ENCODE results near the gene VWA8. TPM values are rescaled to one million over a fixed set of nuclear protein-coding genes. Genes with fewer than 3 reads are reported as not detected.
"Not testable (repeated sequence)": the region's sequence is repeated elsewhere in the genome, so short reads cannot be mapped to it uniquely, and the experiment has no call there.

The VWA8 gene
- total and polyA plus RNA-seq, 2 donors = 8.8 to 45.9 TPM

- H3K36me3 ChIP-seq (ENCODE audit: insufficient read depth) = no peaks in the 10 kb centered on the region
- DNase-seq (ENCODE audit: extremely low spot score) = no peak
- 87% methylated on average over 5 of the region's 5 CpGs for WGBS
- H3K4me3 ChIP-seq (ENCODE audit: low read depth, low read length) = no peak overlapping the region
- no peak overlapping the region for H3K27ac ChIP-seq (ENCODE audit: low read depth)
- H3K4me1 ChIP-seq (ENCODE audit: insufficient read depth) = no peaks in the 10 kb centered on the region
These were observed 5.3 kb downstream of the VWA8 start for GRCh38 chr13:41955605-41956004.

DNA sequence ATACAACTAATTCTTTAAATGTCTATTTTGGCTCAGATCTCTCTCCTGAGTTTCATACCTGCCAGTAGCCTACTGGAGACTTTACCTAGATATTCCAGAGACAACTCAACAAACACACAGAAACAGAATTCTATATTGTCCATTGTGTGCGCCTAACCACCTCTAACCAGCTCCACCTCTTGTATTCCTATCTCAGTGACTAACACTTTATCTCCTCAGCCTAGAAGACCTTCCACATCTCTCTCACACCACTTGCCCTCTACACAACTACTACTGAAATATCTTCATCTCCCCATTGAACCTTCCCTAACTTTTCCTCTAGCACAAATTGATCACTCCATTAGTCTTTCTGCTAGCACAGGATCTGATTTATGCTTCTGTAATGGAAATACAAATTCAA, 6.7 kb downstream of the VWA8 start:
- Histone ChIP-seq H3K27ac (ENCODE audit: low read depth) (no peak overlapping the region), H3K4me1 (ENCODE audit: insufficient read depth) (no peaks in the 10 kb centered on the region), H3K4me3 (ENCODE audit: low read depth, low read length) (no peak overlapping the region), H3K36me3 (ENCODE audit: insufficient read depth) (no peaks in the 10 kb centered on the region)
- 100% methylated on average over 1 of the region's 1 CpG for WGBS
- no peak for DNase-seq (ENCODE audit: extremely low spot score)

GRCh38 chr13:41952749-41953148, 8.2 kb downstream of the VWA8 start:
- no peaks in the 10 kb centered on the region for H3K36me3 ChIP-seq (ENCODE audit: insufficient read depth)

DNA sequence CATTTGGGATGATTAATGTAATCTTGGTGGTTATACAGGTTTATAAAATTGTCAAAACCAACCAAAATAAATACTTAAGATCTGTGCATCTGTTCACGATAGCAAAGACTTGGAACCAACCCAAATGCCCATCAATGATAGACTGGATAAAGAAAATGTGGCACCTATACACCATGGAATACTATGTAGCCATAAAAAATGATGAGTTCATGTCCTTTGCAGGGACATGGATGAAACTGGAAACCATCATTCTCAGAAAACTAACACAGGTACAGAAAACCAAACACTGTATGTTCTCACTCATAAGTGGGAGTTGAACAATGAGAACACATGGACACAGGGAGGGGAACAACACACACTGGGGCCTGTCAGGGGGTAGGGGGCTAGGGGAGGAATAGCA, 11.8 kb downstream of the VWA8 start:
- DNase-seq (ENCODE audit: extremely low spot score); H3K4me3 ChIP-seq (ENCODE audit: low read depth, low read length); H3K36me3 ChIP-seq (ENCODE audit: insufficient read depth); H3K4me1 ChIP-seq (ENCODE audit: insufficient read depth); H3K27ac ChIP-seq (ENCODE audit: low read depth): not testable (repeated sequence)
- 84% methylated on average over 1 of the region's 1 CpG for WGBS

More at GRCh38 chr13:41952749-41953148, 8.2 kb downstream of the VWA8 start:
- 84% methylated on average over 3 of the region's 3 CpGs for WGBS
- no peak overlapping the region for H3K4me3 ChIP-seq (ENCODE audit: low read depth, low read length)
- DNase-seq (ENCODE audit: extremely low spot score) = no peak
- no peak overlapping the region for H3K27ac ChIP-seq (ENCODE audit: low read depth)
- no peaks in the 10 kb centered on the region for H3K4me1 ChIP-seq (ENCODE audit: insufficient read depth)

DNA sequence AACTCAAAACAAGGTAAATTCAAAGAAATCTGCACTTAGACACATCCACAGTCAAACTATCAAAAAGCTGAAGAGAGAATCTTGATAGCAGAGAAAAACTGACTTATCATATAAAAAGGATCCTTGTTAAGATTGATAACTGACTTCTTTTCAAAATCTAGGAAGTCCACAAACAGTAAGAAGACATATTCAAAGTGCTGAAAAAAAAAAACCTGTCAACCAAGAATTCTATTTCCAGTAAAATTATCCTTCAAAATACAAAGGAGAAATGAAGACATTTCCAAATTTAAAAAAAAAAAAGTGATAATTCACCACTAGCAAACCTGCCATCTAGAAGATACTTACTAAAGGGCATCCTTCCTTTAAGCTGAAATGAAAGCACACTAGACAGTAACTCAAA, 15.0 kb downstream of the VWA8 start:
- H3K4me3 ChIP-seq (ENCODE audit: low read depth, low read length) = no peak overlapping the region
- H3K27ac ChIP-seq (ENCODE audit: low read depth) = no peak overlapping the region

DNA sequence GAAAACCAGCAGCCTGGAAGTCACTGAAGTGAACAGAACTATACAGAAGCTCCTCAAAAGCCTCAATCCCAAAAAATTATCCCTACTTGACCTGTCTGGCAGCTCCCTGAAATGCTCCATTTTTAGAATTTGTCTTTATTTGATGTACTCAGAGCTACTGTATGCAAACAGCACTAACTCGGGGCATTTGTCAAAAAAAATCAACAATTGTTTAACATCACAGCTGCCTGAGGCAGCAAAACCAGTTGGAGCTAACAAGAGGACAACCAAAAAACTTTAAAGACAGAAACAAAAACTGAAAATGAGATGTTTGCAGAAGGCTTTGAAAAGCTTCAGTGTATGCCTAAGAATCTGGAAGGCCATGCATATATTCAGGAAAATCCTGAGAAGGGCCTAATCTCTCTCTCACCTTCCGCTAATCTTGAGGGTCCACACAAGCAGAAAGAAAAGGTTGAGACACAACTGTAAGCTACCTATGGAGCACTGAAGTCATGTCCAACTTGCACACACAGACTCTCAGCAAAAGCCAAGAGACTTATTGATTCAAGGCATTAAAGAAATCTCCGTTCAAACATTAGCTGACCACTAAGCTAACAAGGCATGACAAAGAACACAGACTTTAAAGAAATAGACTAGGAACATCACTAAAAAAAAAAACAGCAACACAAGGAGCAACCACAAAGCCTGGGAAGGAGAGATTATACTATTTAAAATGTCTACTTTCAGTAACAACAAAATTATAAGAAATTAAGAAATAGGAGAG, 16.1 kb downstream of the VWA8 start:
- Histone ChIP-seq H3K27ac (ENCODE audit: low read depth) (no peak overlapping the region), H3K4me1 (ENCODE audit: insufficient read depth) (no peaks in the 10 kb centered on the region), H3K4me3 (ENCODE audit: low read depth, low read length) (no peak overlapping the region), H3K36me3 (ENCODE audit: insufficient read depth) (no peaks in the 10 kb centered on the region)
- DNase-seq (ENCODE audit: extremely low spot score) = no peak
- WGBS = 94% methylated on average over 3 of the region's 3 CpGs

More for the DNA sequence above, 15.0 kb downstream of the VWA8 start:
- H3K36me3 ChIP-seq (ENCODE audit: insufficient read depth) = no peaks in the 10 kb centered on the region
- no peaks in the 10 kb centered on the region for H3K4me1 ChIP-seq (ENCODE audit: insufficient read depth)
- DNase-seq (ENCODE audit: extremely low spot score) = no peak

DNA sequence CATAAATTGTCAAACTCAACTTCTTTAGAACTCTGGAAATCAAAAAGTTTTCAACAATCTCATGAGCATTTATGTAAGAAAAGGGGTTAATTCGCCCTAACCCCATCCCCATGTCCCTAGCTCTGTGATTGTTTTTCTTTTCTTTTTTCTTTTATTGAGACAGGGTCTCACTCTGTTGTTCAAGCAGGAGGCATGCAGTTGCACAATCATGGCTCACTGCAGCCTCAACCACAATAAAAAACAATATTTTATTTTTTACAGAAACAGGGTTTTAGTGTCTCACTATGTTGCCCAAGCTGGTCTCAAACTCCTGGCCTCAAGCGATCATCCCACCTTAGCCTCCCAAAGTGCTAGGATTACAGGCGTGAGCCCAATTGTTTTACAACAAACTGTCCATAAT, 16.7 kb downstream of the VWA8 start:
- Histone ChIP-seq H3K36me3 (ENCODE audit: insufficient read depth) (no peaks in the 10 kb centered on the region), H3K4me1 (ENCODE audit: insufficient read depth) (no peaks in the 10 kb centered on the region), H3K27ac (ENCODE audit: low read depth) (no peak overlapping the region), H3K4me3 (ENCODE audit: low read depth, low read length) (no peak overlapping the region)
- DNase-seq (ENCODE audit: extremely low spot score) = no peak
- 98% methylated on average over 3 of the region's 3 CpGs for WGBS

DNA sequence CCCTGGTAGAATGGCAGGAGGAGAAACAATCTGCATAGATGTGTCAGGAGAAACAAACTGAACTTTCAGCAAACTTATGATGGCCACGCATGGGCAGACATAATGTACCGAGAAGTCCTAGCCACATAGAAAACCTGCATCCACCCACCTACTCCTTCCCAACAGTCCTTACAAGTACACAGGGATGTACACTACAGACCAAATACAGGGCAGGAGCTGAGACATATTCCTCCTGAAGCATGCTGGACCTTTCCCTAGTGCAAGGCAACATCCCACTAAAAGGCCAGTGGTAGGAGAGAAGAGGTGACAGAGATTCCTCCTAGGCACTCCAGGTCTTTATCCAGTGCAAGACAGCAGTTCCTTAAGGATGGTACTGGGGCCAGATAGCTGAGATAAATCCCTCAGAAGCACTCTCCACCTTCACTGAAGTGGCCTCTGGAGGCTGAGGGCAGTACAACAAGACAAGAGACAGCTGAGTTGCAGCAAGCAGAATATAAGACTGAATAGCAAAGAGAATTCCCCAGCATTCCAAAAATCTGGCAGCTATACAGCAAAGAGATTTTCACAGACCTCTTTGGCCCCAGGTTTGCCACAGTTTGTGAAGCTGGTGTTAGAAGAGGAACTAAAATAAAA, 18.3 kb downstream of the VWA8 start:
- no peaks in the 10 kb centered on the region for H3K4me1 ChIP-seq (ENCODE audit: insufficient read depth)
- DNase-seq (ENCODE audit: extremely low spot score) = no peak
- H3K4me3 ChIP-seq (ENCODE audit: low read depth, low read length) = no peak overlapping the region
- H3K27ac ChIP-seq (ENCODE audit: low read depth) = no peak overlapping the region
- WGBS = 98% methylated on average over 2 of the region's 2 CpGs
- H3K36me3 ChIP-seq (ENCODE audit: insufficient read depth) = no peaks in the 10 kb centered on the region

DNA sequence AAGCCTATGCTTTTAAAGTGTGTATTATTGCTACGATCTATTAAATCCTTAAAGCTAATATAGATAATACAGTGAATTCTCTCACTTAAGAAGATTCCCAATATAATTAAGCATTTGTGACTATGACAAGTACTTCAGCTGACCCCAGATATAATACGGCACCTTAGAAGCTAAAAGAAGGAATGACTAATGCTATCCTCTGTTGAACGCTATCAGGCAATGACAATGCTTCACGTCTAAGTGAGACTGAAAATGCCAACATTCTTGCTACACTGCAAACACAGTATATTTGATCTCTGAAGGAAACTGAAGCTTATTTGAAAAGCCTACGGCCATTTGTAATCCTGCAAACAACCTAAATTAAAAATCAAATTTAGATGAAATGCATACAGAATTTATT, 19.7 kb downstream of the VWA8 start:
- DNase-seq (ENCODE audit: extremely low spot score) = no peak
- 78% methylated on average over 5 of the region's 5 CpGs for WGBS
- Histone ChIP-seq H3K4me3 (ENCODE audit: low read depth, low read length) (no peak overlapping the region), H3K27ac (ENCODE audit: low read depth) (no peak overlapping the region), H3K36me3 (ENCODE audit: insufficient read depth) (no peaks in the 10 kb centered on the region), H3K4me1 (ENCODE audit: insufficient read depth) (no peaks in the 10 kb centered on the region)

GRCh38 chr13:41939398-41939797, 21.5 kb downstream of the VWA8 start:
- Histone ChIP-seq H3K4me1 (ENCODE audit: insufficient read depth) (no peaks in the 10 kb centered on the region), H3K36me3 (ENCODE audit: insufficient read depth) (no peaks in the 10 kb centered on the region), H3K4me3 (ENCODE audit: low read depth, low read length) (no peak overlapping the region), H3K27ac (ENCODE audit: low read depth) (no peak overlapping the region)
- DNase-seq (ENCODE audit: extremely low spot score) = no peak

- Histone ChIP-seq H3K36me3 (ENCODE audit: insufficient read depth) (no peaks in the 10 kb centered on the region), H3K27ac (ENCODE audit: low read depth) (no peak overlapping the region), H3K4me1 (ENCODE audit: insufficient read depth) (no peaks in the 10 kb centered on the region), H3K4me3 (ENCODE audit: low read depth, low read length) (no peak overlapping the region)
- 66% methylated on average over 1 of the region's 1 CpG for WGBS
- no peak for DNase-seq (ENCODE audit: extremely low spot score)
These were observed 22.0 kb downstream of the VWA8 start for GRCh38 chr13:41938918-41939317.

GRCh38 chr13:41937388-41937787, 23.5 kb downstream of the VWA8 start:
- H3K27ac ChIP-seq (ENCODE audit: low read depth) = no peak overlapping the region
- no peak for DNase-seq (ENCODE audit: extremely low spot score)
- no peak overlapping the region for H3K4me3 ChIP-seq (ENCODE audit: low read depth, low read length)
- H3K36me3 ChIP-seq (ENCODE audit: insufficient read depth) = no peaks in the 10 kb centered on the region
- WGBS = 98% methylated on average over 5 of the region's 5 CpGs
- H3K4me1 ChIP-seq (ENCODE audit: insufficient read depth) = no peaks in the 10 kb centered on the region

GRCh38 chr13:41935501-41935900, 25.4 kb downstream of the VWA8 start:
- H3K4me3 ChIP-seq (ENCODE audit: low read depth, low read length) = no peak overlapping the region
- H3K36me3 ChIP-seq (ENCODE audit: insufficient read depth) = no peaks in the 10 kb centered on the region
- 85% methylated on average over 1 of the region's 1 CpG for WGBS
- no peak for DNase-seq (ENCODE audit: extremely low spot score)
- no peak overlapping the region for H3K27ac ChIP-seq (ENCODE audit: low read depth)
- no peaks in the 10 kb centered on the region for H3K4me1 ChIP-seq (ENCODE audit: insufficient read depth)

- DNase-seq (ENCODE audit: extremely low spot score) = no peak
- Histone ChIP-seq H3K36me3 (ENCODE audit: insufficient read depth) (no peaks in the 10 kb centered on the region), H3K4me3 (ENCODE audit: low read depth, low read length) (no peak overlapping the region), H3K4me1 (ENCODE audit: insufficient read depth) (no peaks in the 10 kb centered on the region), H3K27ac (ENCODE audit: low read depth) (no peak overlapping the region)
- 96% methylated on average over 1 of the region's 1 CpG for WGBS
These were observed 25.9 kb downstream of the VWA8 start for GRCh38 chr13:41934994-41935393.
